Measurements from ENCODE around the gene ERBB4. TPM values are rescaled to one million over a fixed set of nuclear protein-coding genes. Genes with fewer than 3 reads are reported as not detected.

Gene ERBB4
- total RNA-seq, 4 donors from 2014 or later, result 0.26 to 13.3 (median 2.4) TPM

DNA sequence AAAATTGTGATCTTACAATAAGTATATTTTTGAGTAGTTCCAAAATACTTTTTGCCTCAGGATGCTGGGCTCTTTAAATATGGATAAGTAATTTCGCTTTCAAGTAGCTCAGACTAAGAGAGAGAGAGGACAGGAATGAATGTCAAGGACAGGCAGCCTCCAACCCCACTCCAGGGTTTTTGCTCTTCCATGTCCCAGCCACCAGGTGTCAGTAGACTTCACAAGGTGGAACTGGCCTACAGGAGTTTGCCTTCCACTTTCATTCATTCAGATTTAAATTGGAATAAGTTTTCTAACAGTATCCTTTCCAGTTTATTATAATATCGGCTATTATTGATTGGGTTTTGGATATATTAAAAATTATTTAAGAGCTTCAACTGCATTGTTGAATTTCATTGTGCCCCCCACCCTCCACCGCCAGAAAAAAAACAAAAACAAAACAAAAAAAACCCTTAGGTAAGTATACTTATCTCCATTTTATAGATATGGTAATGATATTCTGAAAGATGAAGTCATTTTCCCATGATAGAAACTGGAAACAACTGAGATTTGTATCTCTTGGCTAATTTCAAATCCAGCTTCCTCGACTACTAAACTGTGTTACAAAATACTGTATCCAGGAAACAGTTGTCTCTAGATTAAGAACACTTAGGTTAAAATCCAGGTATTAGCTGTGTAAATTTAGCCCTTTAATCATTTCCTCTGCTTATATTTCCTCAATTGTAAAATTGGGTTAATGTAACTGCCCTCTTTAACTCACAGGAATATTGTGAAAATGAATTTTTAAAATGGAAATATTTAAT lies 793.1 kb downstream of the ERBB4 start:
- DNase-seq, result no peak
- H3K4me3 ChIP-seq, result no peak overlapping the region
- no peaks in the 10 kb centered on the region for H3K9me3 ChIP-seq
- H3K36me3 ChIP-seq, result no peaks in the 10 kb centered on the region
- intact Hi-C loops (cut with DNase I; ENCODE audit: low total_unique reads), result no loop called here
- no peaks in the 10 kb centered on the region for H3K4me1 ChIP-seq
- no peak overlapping the region for H3K27ac ChIP-seq
- TF ChIP-seq, protein P1, sequence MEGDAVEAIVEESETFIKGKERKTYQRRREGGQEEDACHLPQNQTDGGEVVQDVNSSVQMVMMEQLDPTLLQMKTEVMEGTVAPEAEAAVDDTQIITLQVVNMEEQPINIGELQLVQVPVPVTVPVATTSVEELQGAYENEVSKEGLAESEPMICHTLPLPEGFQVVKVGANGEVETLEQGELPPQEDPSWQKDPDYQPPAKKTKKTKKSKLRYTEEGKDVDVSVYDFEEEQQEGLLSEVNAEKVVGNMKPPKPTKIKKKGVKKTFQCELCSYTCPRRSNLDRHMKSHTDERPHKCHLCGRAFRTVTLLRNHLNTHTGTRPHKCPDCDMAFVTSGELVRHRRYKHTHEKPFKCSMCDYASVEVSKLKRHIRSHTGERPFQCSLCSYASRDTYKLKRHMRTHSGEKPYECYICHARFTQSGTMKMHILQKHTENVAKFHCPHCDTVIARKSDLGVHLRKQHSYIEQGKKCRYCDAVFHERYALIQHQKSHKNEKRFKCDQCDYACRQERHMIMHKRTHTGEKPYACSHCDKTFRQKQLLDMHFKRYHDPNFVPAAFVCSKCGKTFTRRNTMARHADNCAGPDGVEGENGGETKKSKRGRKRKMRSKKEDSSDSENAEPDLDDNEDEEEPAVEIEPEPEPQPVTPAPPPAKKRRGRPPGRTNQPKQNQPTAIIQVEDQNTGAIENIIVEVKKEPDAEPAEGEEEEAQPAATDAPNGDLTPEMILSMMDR (IDR thresholded peaks at IDR 0.05), result peak; percentile 14 to 50 (median 36)
- TF ChIP-seq POLR2A (IDR thresholded peaks at IDR 0.05), result no peak
- H3K27me3 ChIP-seq, result no peaks in the 10 kb centered on the region

DNA sequence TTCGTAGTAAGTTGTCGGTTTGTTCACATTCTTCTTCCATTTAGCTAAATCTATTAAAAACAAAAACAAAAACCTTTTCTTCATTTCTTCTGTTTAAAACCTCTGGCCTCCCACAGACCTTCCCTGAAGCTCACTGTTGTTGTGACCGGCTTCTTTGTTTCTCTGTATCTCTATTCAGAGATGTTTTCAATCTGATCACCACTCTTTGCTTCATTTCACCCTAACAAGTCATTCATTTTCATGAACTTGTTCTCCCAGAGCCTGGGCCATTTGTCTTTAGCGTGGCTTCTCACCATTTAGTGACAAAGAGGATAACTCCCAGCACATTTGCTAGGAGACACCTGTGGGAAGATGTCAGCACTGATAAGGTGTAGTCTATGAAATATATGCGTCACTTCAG lies 794.2 kb downstream of the ERBB4 start:
- Histone ChIP-seq H3K4me1 (no peaks in the 10 kb centered on the region), H3K27me3 (no peaks in the 10 kb centered on the region), H3K36me3 (no peaks in the 10 kb centered on the region), H3K9me3 (no peaks in the 10 kb centered on the region), H3K4me3 (no peak overlapping the region), H3K27ac (no peak overlapping the region)
- intact Hi-C loops (cut with DNase I; ENCODE audit: low total_unique reads), result no loop called here
- TF ChIP-seq POLR2A (IDR thresholded peaks at IDR 0.05), result no peak
- TF ChIP-seq, protein P1 (IDR thresholded peaks at IDR 0.05), result no peak
- no peak for DNase-seq

GRCh38 chr2:211741966-211742365 lies 796.6 kb downstream of the ERBB4 start:
- Histone ChIP-seq H3K27ac (no peak overlapping the region), H3K4me3 (no peak overlapping the region), H3K27me3 (peaks cover 0 to 4% of the 10 kb centered on the region in 2 donors), H3K4me1 (no peaks in the 10 kb centered on the region), H3K36me3 (no peaks in the 10 kb centered on the region), H3K9me3 (no peaks in the 10 kb centered on the region)
- TF ChIP-seq POLR2A (IDR thresholded peaks at IDR 0.05), result no peak
- TF ChIP-seq, protein P1 (IDR thresholded peaks at IDR 0.05), result no peak
- DNase-seq, result no peak
- intact Hi-C loops (cut with DNase I; ENCODE audit: low total_unique reads), result no loop called here

DNA sequence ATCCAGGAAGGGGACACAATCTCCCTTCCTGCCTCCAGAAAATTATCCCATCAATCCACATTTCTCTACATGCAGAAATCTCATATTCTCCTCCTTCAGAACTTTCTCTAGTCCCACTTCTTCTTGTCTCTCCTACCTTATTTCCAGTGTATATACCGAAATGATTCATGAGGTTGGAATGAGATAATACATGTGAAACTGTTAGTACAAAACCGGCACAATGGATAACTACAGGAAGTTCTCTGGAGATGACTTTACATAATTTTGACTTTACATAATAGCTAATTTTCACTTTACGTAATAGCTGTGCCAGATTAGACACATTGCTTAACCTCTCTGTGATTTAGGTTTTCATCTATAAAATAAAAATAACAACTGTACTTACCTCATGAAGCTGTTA lies 801.3 kb downstream of the ERBB4 start:
- TF ChIP-seq, protein P1 (IDR thresholded peaks at IDR 0.05), result no peak
- no peak for TF ChIP-seq POLR2A (IDR thresholded peaks at IDR 0.05)
- no peak overlapping the region for H3K27ac ChIP-seq
- H3K4me3 ChIP-seq, result no peak overlapping the region
- no peak for DNase-seq
- no peaks in the 10 kb centered on the region for H3K36me3 ChIP-seq
- no peaks in the 10 kb centered on the region for H3K4me1 ChIP-seq
- no peaks in the 10 kb centered on the region for H3K9me3 ChIP-seq
- intact Hi-C loops (cut with DNase I; ENCODE audit: low total_unique reads), result no loop called here
- H3K27me3 ChIP-seq, result peaks cover 0 to 4% of the 10 kb centered on the region in 2 donors

DNA sequence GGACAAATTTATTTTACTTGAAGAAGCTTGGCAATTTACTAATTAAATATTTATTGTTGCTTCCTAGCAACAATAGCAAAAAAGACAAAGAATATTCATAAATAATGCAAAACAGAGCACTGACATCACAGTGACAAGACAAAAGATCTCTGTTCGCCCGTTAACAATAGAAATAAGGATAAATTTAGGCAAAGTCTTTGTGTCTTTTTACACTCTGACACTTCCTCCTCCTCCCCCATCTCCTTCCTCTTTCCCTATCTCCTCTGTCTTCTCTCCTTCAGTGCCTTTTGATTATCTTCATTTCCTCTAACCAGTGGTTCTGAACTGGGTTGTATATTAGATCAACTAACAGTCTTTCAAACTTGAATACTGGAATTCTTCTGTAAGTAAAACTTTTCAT lies 808.4 kb downstream of the ERBB4 start:
- TF ChIP-seq, protein P1 (IDR thresholded peaks at IDR 0.05), result no peak
- no peak for TF ChIP-seq POLR2A (IDR thresholded peaks at IDR 0.05)
- H3K27ac ChIP-seq, result no peak overlapping the region
- H3K27me3 ChIP-seq, result no peaks in the 10 kb centered on the region
- no peak overlapping the region for H3K4me3 ChIP-seq
- DNase-seq, result no peak
- intact Hi-C loops (cut with DNase I; ENCODE audit: low total_unique reads), result no loop called here
- H3K4me1 ChIP-seq, result no peaks in the 10 kb centered on the region
- peaks cover 0 to 3% of the 10 kb centered on the region in 2 donors for H3K36me3 ChIP-seq
- H3K9me3 ChIP-seq, result no peaks in the 10 kb centered on the region

Measured in uterus (tissue), 4 donors.